Ascending aorta (tissue), 2 donors: ENCODE data around the gene BANF2. TPM values are rescaled to one million over a fixed set of nuclear protein-coding genes. Genes with fewer than 3 reads are reported as not detected.

Source experiments
- DNase-seq, 2 donors: peaks; one replicate each; pipeline ENCODE4 v3.0.0-alpha.2; 2019; ENCODE audit warnings: low spot score in 2 of 2
- H3K27ac ChIP-seq, 2 donors: fragments of 200-600 bp; sonication (generic); one replicate each; pipeline ENCODE4 v1.5.1; 2016 to 2017; ENCODE audit warnings: mild to moderate bottlenecking in 1 of 2
- H3K27me3 ChIP-seq: fragments of 200-600 bp; sonication (generic); one replicate; pipeline ENCODE4 v1.5.1; 2017
- H3K36me3 ChIP-seq, 2 donors: fragments of 200-600 bp; sonication (generic); one replicate each; pipeline ENCODE4 v1.5.1; 2016
- H3K4me1 ChIP-seq, 2 donors: fragments of 200-600 bp; sonication (generic); one replicate each; pipeline ENCODE4 v1.5.1; 2016 to 2017; ENCODE audit warnings: mild to moderate bottlenecking in 1 of 2
- H3K4me3 ChIP-seq, 2 donors: fragments of 200-600 bp; sonication (generic); one replicate each; pipeline ENCODE4 v1.5.1; 2016 to 2017; ENCODE audit warnings: mild to moderate bottlenecking in 1 of 2
- H3K9me3 ChIP-seq, 2 donors: fragments of 200-600 bp; sonication (generic); one replicate each; pipeline ENCODE4 v1.5.1; 2016
- intact Hi-C: fragments of 100-400 bp; cut with DNase I; formaldehyde crosslinking; loops from one replicate; pipeline ENCODE4 v1.15.1; 2023
- total RNA-seq: library from RNA; depleted of rRNA; stranded (reverse); fragments of >200 nt; gene quantifications from one replicate; pipeline ENCODE4 v1.1.0, GENCODE V29; 2016
- TF ChIP-seq, protein P1 (sequence below), 3 experiments: fragments of 200-600 bp in 2 of 3; fragments of 450-650 bp in 1 of 3; sonication (generic) in 2 of 3; IDR thresholded peaks; one replicate each; pipeline ENCODE4 v1.5.1; 2016 to 2019; ENCODE audit warnings: antibody characterized with exemption in 3 of 3, mild to moderate bottlenecking in 1 of 3, moderate library complexity in 1 of 3

The BANF2 gene
- total RNA-seq, 1 donor from 2014 or later = not detected

DNA sequence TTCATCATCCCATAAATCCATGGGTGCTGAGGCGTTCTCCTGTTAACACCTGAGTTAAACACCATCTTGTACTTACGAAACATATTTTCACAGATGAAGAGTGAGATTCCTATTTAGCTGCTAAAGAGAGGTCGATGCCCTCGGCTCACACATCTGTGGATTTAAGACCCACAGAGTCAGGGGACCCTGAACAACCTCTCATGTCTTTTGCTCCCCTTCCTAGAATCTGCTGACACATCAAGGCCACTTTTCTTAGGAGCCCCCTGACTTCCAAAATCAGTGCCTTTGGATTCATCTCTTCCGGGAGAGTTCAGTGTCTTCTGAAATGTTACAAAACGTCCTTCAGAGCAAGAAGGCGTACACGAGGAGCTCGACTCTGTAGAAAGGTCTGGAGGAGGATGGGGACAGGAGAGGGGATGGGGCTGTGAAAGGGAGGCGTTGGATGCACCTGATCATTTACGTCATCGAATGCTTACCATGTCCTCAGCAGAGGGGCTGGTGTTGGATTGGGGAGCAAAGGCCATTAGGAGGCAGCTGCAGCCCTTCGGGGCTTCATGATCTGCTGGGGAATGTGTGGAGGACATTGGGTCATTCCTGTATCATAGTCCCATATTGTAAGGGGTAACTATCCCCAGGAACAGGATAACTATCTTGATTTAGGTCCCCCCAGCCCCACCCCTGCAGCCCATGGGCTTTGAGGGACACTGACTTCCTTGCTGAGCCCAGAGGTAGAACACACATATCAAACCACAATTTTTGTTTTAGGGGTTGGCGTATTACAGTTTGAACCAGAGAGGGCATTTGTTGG is 22.9 kb downstream of the BANF2 start:
- intact Hi-C loops = no loop called here
- DNase-seq = no peak
- Histone ChIP-seq H3K27ac (no peak overlapping the region), H3K9me3 (no peaks in the 10 kb centered on the region), H3K36me3 (no peaks in the 10 kb centered on the region), H3K4me3 (no peak overlapping the region), H3K27me3 (no peaks in the 10 kb centered on the region), H3K4me1 (no peaks in the 10 kb centered on the region)
- TF ChIP-seq, protein P1, sequence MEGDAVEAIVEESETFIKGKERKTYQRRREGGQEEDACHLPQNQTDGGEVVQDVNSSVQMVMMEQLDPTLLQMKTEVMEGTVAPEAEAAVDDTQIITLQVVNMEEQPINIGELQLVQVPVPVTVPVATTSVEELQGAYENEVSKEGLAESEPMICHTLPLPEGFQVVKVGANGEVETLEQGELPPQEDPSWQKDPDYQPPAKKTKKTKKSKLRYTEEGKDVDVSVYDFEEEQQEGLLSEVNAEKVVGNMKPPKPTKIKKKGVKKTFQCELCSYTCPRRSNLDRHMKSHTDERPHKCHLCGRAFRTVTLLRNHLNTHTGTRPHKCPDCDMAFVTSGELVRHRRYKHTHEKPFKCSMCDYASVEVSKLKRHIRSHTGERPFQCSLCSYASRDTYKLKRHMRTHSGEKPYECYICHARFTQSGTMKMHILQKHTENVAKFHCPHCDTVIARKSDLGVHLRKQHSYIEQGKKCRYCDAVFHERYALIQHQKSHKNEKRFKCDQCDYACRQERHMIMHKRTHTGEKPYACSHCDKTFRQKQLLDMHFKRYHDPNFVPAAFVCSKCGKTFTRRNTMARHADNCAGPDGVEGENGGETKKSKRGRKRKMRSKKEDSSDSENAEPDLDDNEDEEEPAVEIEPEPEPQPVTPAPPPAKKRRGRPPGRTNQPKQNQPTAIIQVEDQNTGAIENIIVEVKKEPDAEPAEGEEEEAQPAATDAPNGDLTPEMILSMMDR (IDR thresholded peaks at IDR 0.05) = no peak

DNA sequence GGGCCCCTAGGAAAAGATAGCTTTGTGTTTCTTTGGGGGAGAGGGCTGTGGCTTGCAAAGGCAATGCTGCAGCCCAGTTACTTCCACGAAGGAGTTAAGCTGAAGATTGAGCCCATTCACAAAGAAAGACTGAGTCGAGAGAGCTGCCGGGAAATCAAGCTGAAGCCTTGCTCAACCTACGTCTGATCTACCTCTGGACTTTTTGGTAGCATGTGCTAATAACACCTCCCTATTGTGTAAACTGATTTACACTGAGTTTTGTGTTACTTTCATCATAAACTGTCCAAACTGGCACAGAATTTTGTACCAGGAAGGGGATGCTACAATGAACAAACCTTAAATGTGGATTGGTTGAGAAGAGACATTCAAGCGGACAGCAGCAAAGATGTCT is 23.5 kb downstream of the BANF2 start:
- Histone ChIP-seq H3K36me3 (no peaks in the 10 kb centered on the region), H3K27ac (no peak overlapping the region), H3K4me1 (no peaks in the 10 kb centered on the region), H3K4me3 (no peak overlapping the region), H3K27me3 (no peaks in the 10 kb centered on the region), H3K9me3 (no peaks in the 10 kb centered on the region)
- DNase-seq = no peak
- intact Hi-C loops = no loop called here
- TF ChIP-seq, protein P1 (IDR thresholded peaks at IDR 0.05) = no peak

DNA sequence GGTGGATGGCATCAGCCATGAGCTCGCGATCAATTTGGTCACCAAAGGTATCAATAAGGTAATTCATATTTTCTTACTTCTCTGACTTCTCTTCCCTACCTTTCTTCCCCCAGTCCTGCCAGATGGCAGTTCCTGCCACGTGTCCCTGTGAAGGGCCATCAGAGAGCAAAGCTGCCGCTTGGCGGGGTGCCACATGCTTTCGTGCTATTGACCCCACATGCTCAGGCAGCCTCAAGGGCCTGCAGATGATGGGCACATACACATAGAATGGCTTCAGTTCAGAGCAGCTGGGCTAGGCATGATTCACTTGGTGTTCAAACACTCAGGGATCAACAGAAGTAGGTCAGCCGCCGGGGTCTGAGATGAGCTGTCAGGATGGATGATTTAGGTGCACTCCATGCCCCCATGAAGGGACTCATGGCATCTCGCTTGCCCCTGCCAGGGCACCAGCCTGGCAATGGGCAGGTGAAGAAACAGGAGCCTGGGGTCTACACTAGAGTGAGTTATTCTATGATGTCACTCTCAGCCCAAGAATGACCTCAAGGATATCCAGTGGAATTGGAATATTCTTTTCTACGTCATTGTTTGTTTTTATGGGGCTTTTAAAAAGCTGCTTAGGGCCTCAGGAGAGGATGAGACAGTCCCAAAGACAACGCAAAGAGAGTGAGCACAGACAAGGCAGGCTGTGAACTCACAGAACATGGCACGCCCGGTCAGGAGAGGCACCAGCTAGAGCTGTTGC is 25.5 kb downstream of the BANF2 start:
- TF ChIP-seq, protein P1 (IDR thresholded peaks at IDR 0.05) = no peak
- Histone ChIP-seq H3K4me3 (no peak overlapping the region), H3K4me1 (no peaks in the 10 kb centered on the region), H3K27ac (no peak overlapping the region), H3K36me3 (no peaks in the 10 kb centered on the region), H3K9me3 (no peaks in the 10 kb centered on the region), H3K27me3 (no peaks in the 10 kb centered on the region)
- intact Hi-C loops = no loop called here
- no peak for DNase-seq

DNA sequence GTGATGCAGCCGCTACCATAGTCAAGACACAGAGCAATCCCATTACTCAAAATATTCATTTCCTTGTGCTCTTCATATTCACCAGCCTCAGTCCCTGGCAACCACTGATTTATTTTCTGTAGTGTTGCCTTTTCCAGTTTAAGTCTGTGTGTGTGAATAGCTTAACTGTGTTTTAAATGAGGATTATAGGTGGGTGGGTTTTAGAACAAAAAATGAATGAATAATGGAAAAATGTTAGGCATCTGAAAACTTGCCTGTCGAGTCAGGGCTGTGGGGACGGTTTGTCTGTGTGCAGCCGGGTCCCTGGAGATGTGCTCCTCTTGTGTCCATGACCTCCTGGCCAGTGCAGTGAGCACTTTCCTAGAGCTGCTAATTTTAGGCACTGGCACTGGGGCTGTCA is 27.1 kb downstream of the BANF2 start:
- TF ChIP-seq, protein P1 (IDR thresholded peaks at IDR 0.05) = no peak
- intact Hi-C loops = no loop called here

DNA sequence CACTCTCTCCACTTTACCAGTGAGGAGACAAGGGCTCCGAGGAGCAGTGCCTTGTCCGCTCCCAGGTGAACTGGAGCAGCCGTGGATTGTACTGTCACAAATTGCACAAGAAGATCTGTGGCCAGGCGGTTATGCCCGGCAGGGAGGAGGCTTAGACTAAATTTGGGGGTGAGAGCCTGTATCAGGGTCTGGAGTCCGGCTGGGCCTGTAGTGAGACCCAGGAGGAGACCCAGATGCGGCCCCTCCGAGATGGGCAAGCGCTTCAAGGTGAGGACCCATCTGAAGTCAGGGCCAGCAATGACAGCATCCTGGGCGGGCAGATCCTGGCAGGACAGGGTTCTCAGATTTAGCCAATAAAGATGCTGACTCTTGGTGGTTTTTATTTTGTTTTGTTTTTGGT is 27.6 kb downstream of the BANF2 start:
- intact Hi-C loops = no loop called here
- H3K9me3 ChIP-seq = no peaks in the 10 kb centered on the region
- DNase-seq = no peak
- no peaks in the 10 kb centered on the region for H3K27me3 ChIP-seq
- no peak overlapping the region for H3K27ac ChIP-seq
- H3K4me1 ChIP-seq = no peaks in the 10 kb centered on the region
- no peak overlapping the region for H3K4me3 ChIP-seq
- TF ChIP-seq, protein P1 (IDR thresholded peaks at IDR 0.05) = no peak
- H3K36me3 ChIP-seq = no peaks in the 10 kb centered on the region

More for the DNA sequence above, 27.1 kb downstream of the BANF2 start:
- no peak overlapping the region for H3K27ac ChIP-seq
- no peak for DNase-seq
- no peaks in the 10 kb centered on the region for H3K9me3 ChIP-seq
- no peak overlapping the region for H3K4me3 ChIP-seq
- no peaks in the 10 kb centered on the region for H3K36me3 ChIP-seq
- no peaks in the 10 kb centered on the region for H3K27me3 ChIP-seq
- no peaks in the 10 kb centered on the region for H3K4me1 ChIP-seq
